ENCODE measurements around the gene RUNX1.

RUNX1 gene

GRCh38 chr21:35026617-35027562 lies 22.2 kb downstream of the RUNX1 start:
- Histone ChIP-seq H3K36me3 (no peaks in the 10 kb centered on the region), H3K27me3 (ENCODE audit: insufficient read depth, low read depth, severe bottlenecking) (peaks cover 99% of the 10 kb centered on the region), H3K4me3 (ENCODE audit: low read depth, low read length) (no peak overlapping the region), H3K27ac (no peak overlapping the region), H3K9me3 (ENCODE audit: severe bottlenecking) (no peaks in the 10 kb centered on the region)
- DNase-seq = no peak
- no peak for TF ChIP-seq CTCF (IDR thresholded peaks at IDR 0.05; ENCODE audit: low read depth, low read length)

- H3K27ac ChIP-seq = no peak overlapping the region
- peaks cover 99% of the 10 kb centered on the region for H3K27me3 ChIP-seq (ENCODE audit: insufficient read depth, low read depth, severe bottlenecking)
- no peak for TF ChIP-seq CTCF (IDR thresholded peaks at IDR 0.05; ENCODE audit: low read depth, low read length)
- no peak for DNase-seq
- no peaks in the 10 kb centered on the region for H3K9me3 ChIP-seq (ENCODE audit: severe bottlenecking)
- no peak overlapping the region for H3K4me3 ChIP-seq (ENCODE audit: low read depth, low read length)
- H3K36me3 ChIP-seq = no peaks in the 10 kb centered on the region
Measured at GRCh38 chr21:35026153-35026500, 23.0 kb downstream of the RUNX1 start.

DNA sequence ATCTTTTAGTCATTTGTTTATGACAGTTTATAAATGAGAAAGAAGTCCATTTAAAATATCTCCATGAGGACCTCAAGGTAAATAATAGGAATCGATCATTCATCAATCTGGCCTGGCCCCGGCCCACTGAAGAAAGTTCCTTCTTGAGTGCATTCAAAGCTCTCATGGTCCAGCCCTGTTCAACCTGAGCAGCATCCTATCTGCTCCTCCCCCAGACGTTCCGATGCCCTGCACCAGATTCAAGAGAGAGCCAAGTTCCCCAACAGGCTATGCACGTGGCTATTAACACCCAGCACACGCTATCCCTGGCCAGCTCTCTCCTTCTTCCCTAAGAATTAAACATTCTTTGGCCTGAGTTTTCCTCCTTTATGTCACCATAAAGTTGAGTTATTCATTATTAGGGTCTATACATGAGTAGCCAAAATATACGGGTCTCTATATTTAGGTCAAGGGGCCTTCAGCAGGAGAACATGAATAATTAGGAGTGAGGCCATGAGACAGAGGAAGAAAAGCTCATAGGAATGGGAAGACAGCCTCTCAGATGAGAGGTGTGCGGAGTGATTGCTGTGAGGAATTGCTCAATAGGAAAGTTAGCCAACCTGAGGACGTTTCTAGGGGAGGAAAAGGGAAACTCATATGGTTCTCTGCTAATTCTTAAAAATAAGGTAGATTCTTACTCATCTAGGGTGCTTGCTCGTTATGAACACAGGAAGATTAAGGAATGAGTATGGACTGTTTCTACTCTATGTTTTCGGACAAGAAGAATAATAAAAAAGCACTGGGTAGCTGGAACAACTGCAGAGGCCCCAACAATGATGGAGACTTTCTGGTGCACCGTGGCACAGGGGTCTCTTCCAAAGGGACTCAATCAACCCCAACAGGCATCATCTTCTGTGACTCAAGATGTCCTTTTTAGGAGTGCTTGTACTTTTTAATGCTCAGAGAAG lies 23.6 kb downstream of the RUNX1 start:
- Histone ChIP-seq H3K27me3 (ENCODE audit: insufficient read depth, low read depth, severe bottlenecking) (peaks cover 99% of the 10 kb centered on the region), H3K9me3 (ENCODE audit: severe bottlenecking) (no peaks in the 10 kb centered on the region), H3K4me3 (ENCODE audit: low read depth, low read length) (no peak overlapping the region), H3K36me3 (no peaks in the 10 kb centered on the region), H3K27ac (no peak overlapping the region)
- no peak for TF ChIP-seq CTCF (IDR thresholded peaks at IDR 0.05; ENCODE audit: low read depth, low read length)
- DNase-seq = no peak

DNA sequence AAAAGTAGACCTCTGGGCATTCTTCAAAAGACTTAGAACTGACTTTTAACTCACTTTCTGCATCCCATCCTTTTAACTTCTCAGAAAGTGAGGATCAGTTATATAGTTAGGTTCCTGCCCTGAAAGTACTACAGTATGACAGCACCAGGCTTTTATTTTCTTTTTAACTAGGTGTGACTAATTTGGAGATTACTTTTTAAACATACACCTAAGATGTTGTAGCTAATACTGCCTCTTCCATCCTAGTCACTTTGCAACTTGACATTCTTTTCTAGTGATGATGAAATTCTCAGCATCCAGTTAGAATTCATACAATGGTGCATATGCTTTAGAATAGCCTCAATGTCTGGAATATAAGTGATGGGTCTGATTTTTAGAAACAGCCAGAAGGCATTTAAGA lies 24.6 kb downstream of the RUNX1 start:
- H3K4me3 ChIP-seq (ENCODE audit: low read depth, low read length) = no peak overlapping the region
- DNase-seq = no peak
- no peaks in the 10 kb centered on the region for H3K36me3 ChIP-seq
- no peak for TF ChIP-seq CTCF (IDR thresholded peaks at IDR 0.05; ENCODE audit: low read depth, low read length)
- H3K27me3 ChIP-seq (ENCODE audit: insufficient read depth, low read depth, severe bottlenecking) = peaks cover 99% of the 10 kb centered on the region
- no peak overlapping the region for H3K27ac ChIP-seq
- no peaks in the 10 kb centered on the region for H3K9me3 ChIP-seq (ENCODE audit: severe bottlenecking)

DNA sequence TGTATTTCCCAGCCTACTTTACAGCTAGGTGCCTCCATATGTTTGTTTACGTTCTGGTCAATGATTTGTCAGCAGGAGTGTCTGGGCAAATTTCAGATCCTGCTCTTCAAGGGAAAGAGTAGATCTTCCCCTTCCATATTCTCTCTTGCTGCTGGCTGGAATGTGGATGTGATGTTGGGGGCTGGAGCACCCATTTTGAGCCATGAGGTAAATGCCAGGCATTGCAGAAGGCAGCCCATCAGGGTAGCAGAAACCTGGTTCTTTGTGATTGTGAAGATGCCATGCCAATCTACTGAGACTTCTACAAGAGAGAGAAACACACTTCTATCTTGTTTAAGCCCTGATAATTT lies 25.1 kb downstream of the RUNX1 start:
- no peak overlapping the region for H3K27ac ChIP-seq
- H3K36me3 ChIP-seq = no peaks in the 10 kb centered on the region
- H3K27me3 ChIP-seq (ENCODE audit: insufficient read depth, low read depth, severe bottlenecking) = peaks cover 99% of the 10 kb centered on the region
- no peaks in the 10 kb centered on the region for H3K9me3 ChIP-seq (ENCODE audit: severe bottlenecking)
- TF ChIP-seq CTCF (IDR thresholded peaks at IDR 0.05; ENCODE audit: low read depth, low read length) = no peak
- H3K4me3 ChIP-seq (ENCODE audit: low read depth, low read length) = no peak overlapping the region
- DNase-seq = no peak
